GM12801 (cell line): ENCODE results near the gene ATXN7L1.

Experiments used
- TF ChIP-seq, protein P1 (sequence below): IDR thresholded peaks from one replicate; pipeline ENCODE4 v1.5.1; 2011; ENCODE audit warnings: control low read depth; ENCODE audit not compliant: insufficient read length; ENCODE audit errors: extremely low read depth

Gene ATXN7L1

DNA sequence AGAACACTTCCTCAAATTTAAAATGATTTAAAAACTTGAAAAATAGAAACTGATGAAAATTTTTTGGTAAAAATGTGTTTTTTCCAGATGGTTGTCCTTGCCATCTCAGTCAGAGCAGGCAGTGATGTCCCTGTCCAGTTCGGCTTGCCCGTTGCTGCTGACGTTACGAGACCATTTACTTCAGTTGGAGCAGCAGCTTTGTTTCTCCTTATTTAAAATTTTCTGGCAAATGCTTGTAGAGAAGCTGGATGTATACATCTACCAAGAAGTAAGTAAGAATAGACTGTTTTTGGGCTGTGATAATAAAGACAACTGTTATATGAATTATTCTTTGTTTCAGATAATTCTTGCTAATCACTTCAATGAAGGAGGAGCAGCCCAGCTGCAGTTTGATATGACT is 311.2 kb downstream of the ATXN7L1 start:
- TF ChIP-seq, protein P1, sequence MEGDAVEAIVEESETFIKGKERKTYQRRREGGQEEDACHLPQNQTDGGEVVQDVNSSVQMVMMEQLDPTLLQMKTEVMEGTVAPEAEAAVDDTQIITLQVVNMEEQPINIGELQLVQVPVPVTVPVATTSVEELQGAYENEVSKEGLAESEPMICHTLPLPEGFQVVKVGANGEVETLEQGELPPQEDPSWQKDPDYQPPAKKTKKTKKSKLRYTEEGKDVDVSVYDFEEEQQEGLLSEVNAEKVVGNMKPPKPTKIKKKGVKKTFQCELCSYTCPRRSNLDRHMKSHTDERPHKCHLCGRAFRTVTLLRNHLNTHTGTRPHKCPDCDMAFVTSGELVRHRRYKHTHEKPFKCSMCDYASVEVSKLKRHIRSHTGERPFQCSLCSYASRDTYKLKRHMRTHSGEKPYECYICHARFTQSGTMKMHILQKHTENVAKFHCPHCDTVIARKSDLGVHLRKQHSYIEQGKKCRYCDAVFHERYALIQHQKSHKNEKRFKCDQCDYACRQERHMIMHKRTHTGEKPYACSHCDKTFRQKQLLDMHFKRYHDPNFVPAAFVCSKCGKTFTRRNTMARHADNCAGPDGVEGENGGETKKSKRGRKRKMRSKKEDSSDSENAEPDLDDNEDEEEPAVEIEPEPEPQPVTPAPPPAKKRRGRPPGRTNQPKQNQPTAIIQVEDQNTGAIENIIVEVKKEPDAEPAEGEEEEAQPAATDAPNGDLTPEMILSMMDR, result no peak

DNA sequence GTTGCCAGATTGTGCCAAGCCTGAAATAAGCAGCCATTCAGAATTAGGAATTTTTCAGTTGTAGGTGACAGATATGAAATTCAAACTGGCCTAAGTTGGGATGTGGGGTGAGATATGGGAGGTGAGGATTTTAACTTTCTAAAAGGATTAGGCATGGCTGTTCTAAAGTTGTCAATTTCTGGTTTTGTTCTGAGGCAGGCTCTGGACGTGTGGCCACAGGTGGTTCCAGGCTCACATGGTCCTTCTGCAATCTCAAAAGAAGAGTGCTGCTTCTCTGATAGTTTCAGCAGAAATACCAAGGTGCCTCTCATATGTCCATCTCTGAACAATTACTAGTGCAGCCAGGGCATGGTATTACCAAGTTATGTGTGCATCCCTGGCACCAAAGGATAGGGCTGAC is 316.5 kb downstream of the ATXN7L1 start:
- TF ChIP-seq, protein P1, result no peak
